ENCODE measurements around the gene CCNK.

CCNK gene

GRCh38 chr14:99556134-99556791 is 75.1 kb downstream of the CCNK start:
- no peak for DNase-seq

GRCh38 chr14:99559286-99559990 is 78.2 kb downstream of the CCNK start:
- no peak for DNase-seq

- no peak for DNase-seq
Observed at GRCh38 chr14:99560403-99560802, 79.2 kb downstream of the CCNK start.

GRCh38 chr14:99560922-99561683 is 79.9 kb downstream of the CCNK start:
- no peak for DNase-seq

DNA sequence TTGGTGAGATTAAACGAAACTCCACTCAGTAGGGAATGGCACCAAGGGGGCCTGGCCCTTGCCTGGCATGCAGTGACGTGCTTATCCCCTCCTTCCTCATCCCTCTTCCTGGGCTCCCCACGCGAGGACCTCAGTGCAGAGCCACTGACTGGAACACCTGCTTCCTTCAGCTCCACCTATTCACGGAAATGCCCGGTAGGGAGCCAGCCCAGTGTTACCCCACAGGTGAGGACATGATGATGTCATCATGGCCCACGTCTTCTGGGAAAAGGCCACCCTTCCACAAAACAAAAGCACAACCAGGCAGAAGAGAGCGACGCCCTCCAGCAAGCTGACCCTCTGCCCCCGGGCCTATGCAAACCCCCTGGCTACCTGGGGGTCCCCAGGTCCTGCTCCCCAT is 80.7 kb downstream of the CCNK start:
- DNase-seq: no peak
